ENCODE results near the gene SPOCD1.

SPOCD1 gene

DNA sequence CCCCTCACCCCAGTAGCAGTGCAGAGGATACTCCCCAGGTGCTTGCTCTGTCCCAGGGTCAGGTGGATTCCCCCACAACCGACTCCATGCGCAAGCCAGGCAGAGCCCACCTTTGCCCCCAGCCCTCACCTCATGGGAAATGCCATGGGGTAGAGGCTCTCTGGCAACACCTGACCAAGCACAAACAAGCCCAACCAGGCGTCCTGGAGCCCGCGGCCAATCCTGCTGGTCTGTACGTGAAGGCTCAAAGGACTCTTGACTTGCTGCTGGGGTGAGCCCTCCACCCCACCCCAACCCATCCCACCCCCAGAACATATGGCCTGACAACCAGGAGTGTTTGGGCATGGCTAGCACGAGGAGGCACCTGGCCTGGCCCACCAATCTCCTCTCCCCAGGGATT lies 53.5 kb downstream of the SPOCD1 start:
- TF ChIP-seq, protein P1, sequence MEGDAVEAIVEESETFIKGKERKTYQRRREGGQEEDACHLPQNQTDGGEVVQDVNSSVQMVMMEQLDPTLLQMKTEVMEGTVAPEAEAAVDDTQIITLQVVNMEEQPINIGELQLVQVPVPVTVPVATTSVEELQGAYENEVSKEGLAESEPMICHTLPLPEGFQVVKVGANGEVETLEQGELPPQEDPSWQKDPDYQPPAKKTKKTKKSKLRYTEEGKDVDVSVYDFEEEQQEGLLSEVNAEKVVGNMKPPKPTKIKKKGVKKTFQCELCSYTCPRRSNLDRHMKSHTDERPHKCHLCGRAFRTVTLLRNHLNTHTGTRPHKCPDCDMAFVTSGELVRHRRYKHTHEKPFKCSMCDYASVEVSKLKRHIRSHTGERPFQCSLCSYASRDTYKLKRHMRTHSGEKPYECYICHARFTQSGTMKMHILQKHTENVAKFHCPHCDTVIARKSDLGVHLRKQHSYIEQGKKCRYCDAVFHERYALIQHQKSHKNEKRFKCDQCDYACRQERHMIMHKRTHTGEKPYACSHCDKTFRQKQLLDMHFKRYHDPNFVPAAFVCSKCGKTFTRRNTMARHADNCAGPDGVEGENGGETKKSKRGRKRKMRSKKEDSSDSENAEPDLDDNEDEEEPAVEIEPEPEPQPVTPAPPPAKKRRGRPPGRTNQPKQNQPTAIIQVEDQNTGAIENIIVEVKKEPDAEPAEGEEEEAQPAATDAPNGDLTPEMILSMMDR (conservative IDR thresholded peaks at IDR 0.05; ENCODE audit: low read depth, low read length): no peak
- H3K4me3 ChIP-seq (ENCODE audit: low read length): no peak overlapping the region
- no peak for DNase-seq (ENCODE audit: low read depth)

DNA sequence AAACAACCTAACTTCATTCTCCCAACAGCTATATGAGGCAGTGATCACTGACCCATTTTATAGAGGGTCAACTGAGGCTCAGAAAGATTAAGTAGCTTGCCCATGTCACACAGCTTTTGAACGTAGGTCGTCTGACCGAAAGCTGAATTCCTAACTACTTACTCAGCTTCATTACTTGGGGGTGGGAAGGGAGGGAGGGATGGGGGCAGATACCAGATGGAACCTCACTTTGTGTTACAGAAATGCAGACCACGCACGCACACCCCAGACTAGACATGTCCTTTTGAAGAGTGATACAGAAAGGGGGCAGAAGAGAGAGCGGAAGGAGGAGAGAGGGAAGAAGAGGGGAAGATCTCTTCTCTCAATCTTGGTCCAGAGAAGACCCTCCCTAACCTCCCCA lies 53.9 kb downstream of the SPOCD1 start:
- H3K4me3 ChIP-seq (ENCODE audit: low read length): no peak overlapping the region
- TF ChIP-seq, protein P1 (conservative IDR thresholded peaks at IDR 0.05; ENCODE audit: low read depth, low read length): no peak
- no peak for DNase-seq (ENCODE audit: low read depth)

DNA sequence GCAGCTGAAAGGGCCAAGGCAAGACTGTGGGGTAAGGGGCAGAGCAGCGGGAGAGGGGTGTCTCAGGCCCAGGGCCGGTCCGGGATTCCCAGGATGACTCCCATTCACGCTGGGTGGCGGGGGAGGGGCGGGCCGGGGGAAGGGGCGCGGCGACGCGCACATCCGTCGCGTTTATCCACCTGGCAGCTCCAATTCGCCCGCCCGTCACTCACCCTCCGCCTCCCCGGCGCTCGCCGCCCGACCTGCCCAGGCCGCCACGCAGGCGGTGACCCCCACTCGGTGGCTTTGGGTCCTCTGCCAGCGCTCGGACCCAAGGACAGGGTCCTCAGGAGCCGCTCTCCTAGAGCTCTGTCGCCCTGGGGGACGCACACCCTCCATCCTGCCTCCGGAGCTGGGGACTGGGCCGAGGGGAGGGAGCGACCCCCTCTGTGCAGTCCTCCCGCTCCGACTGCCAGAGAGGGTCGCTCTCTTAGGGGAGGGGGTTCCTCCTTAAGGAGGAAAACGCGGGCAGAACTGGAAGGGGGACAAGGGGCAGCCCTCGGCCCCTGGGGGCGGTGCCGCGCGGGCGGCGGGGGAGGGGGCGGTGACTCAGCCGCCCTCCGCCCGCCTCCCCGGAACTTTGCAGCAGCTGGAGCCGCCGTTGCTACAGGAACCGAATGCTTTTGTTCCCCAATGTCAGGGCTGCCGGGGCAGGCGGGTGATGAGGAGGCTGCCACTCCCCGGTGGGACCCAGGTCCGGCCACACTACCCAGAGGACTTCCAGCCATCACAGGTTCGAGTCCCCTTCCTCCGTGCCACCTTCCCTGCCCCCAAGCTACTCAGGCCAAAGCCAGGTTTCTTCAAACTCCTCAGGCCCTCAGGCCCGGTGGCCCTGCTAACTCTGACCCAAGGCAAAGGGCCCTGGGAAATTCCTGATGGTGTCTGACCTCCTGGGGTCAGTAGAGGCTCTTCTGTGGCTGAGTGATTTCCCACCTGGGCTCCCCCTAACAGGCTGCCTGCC lies 55.1 kb downstream of the SPOCD1 start:
- H3K4me3 ChIP-seq (ENCODE audit: low read length): peak overlapping the region; percentile 69
- TF ChIP-seq, protein P1 (conservative IDR thresholded peaks at IDR 0.05; ENCODE audit: low read depth, low read length): no peak

DNA sequence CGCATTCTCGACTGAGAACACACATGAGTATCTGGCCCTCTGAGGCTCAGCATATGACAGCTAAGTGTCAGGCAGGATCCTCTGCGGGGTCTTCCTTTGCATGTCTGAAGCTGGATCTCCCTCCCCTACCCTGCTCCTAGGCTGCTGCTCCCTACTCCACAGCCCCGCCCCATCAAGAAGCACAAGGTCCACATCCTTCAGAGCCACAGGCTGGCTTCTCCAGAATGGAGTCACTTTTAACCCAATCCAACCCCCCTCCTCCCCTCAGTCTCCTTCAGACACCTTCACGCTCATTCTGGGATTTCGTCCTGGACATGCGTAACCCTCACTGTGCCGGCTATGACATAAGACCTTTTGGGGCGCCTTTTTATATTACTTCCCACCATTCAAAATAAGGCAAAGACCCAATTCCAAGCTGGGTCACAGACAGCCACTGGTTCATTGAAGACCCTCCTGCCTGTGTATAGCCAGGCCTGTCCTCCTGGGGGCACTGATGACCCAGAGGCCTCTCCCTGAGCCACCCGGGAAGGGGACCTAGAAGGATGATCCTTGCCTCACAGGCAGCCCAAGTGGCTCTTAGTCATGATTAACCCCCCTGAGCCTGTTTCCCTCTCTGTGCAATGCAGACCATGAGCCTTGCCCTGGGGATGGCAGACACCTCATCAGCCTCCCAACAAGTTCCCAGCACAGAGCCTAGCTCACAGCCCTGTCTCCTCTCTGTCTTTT lies 56.4 kb downstream of the SPOCD1 start:
- no peak for DNase-seq (ENCODE audit: low read depth)
- no peak overlapping the region for H3K4me3 ChIP-seq (ENCODE audit: low read length)
- TF ChIP-seq, protein P1 (conservative IDR thresholded peaks at IDR 0.05; ENCODE audit: low read depth, low read length): no peak

More for the DNA sequence above, 55.1 kb downstream of the SPOCD1 start:
- DNase-seq (ENCODE audit: low read depth): no peak

DNA sequence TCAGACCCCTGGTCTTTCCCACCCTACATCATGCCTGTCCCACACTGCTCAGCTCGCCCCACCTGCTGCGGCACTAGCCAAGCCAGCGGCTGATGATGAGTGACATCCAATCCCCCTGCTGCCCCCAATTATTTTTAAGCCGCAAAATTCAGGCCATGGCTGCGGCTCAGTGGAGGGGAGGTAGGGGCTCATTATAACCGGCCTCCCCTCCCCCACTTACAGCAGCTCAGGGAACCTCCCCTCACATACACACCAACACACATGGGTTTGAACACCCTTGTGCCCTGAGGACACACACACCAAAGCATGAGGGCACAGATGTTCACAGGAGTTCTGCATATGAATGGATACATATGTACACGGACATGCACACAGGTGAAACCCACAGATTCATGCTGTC lies 57.0 kb downstream of the SPOCD1 start:
- DNase-seq (ENCODE audit: low read depth): no peak
- H3K4me3 ChIP-seq (ENCODE audit: low read length): no peak overlapping the region
- TF ChIP-seq, protein P1 (conservative IDR thresholded peaks at IDR 0.05; ENCODE audit: low read depth, low read length): no peak

DNA sequence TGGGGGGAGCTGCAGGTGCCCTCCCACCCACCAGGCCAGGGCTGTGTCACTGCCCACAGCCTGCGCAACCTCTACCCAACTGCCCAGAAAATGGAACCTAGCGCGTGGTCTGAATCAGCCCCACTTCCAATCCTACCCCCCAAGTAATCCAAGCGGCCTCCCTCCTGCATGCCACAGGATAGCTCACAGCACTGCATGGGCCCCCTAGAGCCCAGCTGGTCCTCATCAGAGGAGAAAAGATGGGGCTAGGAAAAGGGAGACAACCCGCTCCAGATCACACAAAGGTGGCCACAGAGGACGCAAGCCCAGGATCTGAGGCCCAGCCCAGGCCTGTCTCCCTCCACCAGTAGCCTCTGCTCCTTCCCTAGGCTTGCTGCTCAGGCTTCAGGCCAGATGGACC lies 57.8 kb downstream of the SPOCD1 start:
- no peak overlapping the region for H3K4me3 ChIP-seq (ENCODE audit: low read length)
- DNase-seq (ENCODE audit: low read depth): no peak
- TF ChIP-seq, protein P1 (conservative IDR thresholded peaks at IDR 0.05; ENCODE audit: low read depth, low read length): no peak

All from retinal pigment epithelial cell (primary cell).